Caki2 (cell line): ENCODE data around the gene MED10. TPM values are rescaled to one million over a fixed set of nuclear protein-coding genes. Genes with fewer than 3 reads are reported as not detected.
"Not testable (repeated sequence)": the region's sequence is repeated elsewhere in the genome, so short reads cannot be mapped to it uniquely, and the experiment has no call there.

Experiments used
- DNase-seq: peaks from one replicate; pipeline ENCODE4 v3.0.0-alpha.2; 2015; ENCODE audit warnings: low read depth
- in situ Hi-C: cut with HindIII; loops from 2 replicates; pipeline ENCODE4 v1.10.0; 2016; ENCODE audit warnings: low sequenced_read_pairs, low pct_unique_long_range_greater_than_20kb, mixed read lengths
- total RNA-seq: library from RNA; depleted of rRNA; stranded (reverse); fragments of >200 nt; shearing (Covaris generic); gene quantifications from 2 replicates; pipeline ENCODE4 v1.2.3, GENCODE V29; 2014; ENCODE audit warnings: low replicate concordance

Gene MED10
- total RNA-seq, 1 experiment from 2014 or later: 35.6 TPM

- DNase-seq: no peak
- in situ Hi-C loops: no loop called here
These were observed 6.5 kb upstream of the MED10 start for GRCh38 chr5:6384856-6385255.

- in situ Hi-C loops: no loop called here
- DNase-seq: no peak
These were observed 5.0 kb upstream of the MED10 start for GRCh38 chr5:6383376-6383775.

GRCh38 chr5:6379246-6379645, 899 bp upstream of the MED10 start:
- in situ Hi-C loops: no loop called here
- DNase-seq: no peak

GRCh38 chr5:6378766-6379103, 388 bp upstream of the MED10 start:
- in situ Hi-C loops: no loop called here
- no peak for DNase-seq

- in situ Hi-C loops: no loop called here
- DNase-seq: no peak
These were observed 804 bp downstream of the MED10 start for GRCh38 chr5:6377582-6377904.

GRCh38 chr5:6376974-6377520, 1.3 kb downstream of the MED10 start:
- in situ Hi-C loops: no loop called here
- no peak for DNase-seq

- no peak for DNase-seq
- in situ Hi-C loops: no loop called here
These were observed 5.1 kb downstream of the MED10 start for GRCh38 chr5:6373081-6373846.

- no peak for DNase-seq
- in situ Hi-C loops: no loop called here
These were observed 5.9 kb downstream of the MED10 start for GRCh38 chr5:6372251-6373080.

- in situ Hi-C loops: no loop called here
- DNase-seq: no peak
These were observed 7.1 kb downstream of the MED10 start for GRCh38 chr5:6371079-6371810.

- no peak for DNase-seq
- in situ Hi-C loops: no loop called here
These were observed 7.8 kb downstream of the MED10 start for GRCh38 chr5:6370580-6370979.

GRCh38 chr5:6365977-6366590, 12.3 kb downstream of the MED10 start:
- DNase-seq: no peak
- in situ Hi-C loops: no loop called here

GRCh38 chr5:6365142-6365976, 13.0 kb downstream of the MED10 start:
- no peak for DNase-seq
- in situ Hi-C loops: no loop called here

- in situ Hi-C loops, DNase-seq: not testable (repeated sequence)
These were observed 14.8 kb downstream of the MED10 start for GRCh38 chr5:6363454-6364011.

- no peak for DNase-seq
- in situ Hi-C loops: no loop called here
These were observed 15.5 kb downstream of the MED10 start for GRCh38 chr5:6362846-6363245.

- in situ Hi-C loops: no loop called here
- no peak for DNase-seq
These were observed 17.2 kb downstream of the MED10 start for GRCh38 chr5:6361101-6361500.

- in situ Hi-C loops: no loop called here
- DNase-seq: no peak
These were observed 17.8 kb downstream of the MED10 start for GRCh38 chr5:6360323-6361072.
